DMS53 (cell line): ENCODE data around the gene KIAA1671.
"Not testable (repeated sequence)": the region's sequence is repeated elsewhere in the genome, so short reads cannot be mapped to it uniquely, and the experiment has no call there.

Source experiments
- DNase-seq: peaks from one replicate; lab custom pipeline; 2025; lab: John Stamatoyannopoulos, UW

The KIAA1671 gene

GRCh38 chr22:25200967-25201366, 248.5 kb downstream of the KIAA1671 start:
- DNase-seq = no peak

GRCh38 chr22:25201557-25202273, 249.2 kb downstream of the KIAA1671 start:
- DNase-seq = no peak

- DNase-seq = peak; percentile 53
Measured at GRCh38 chr22:25202290-25202921, 249.9 kb downstream of the KIAA1671 start.

- DNase-seq = no peak
Measured at GRCh38 chr22:25203082-25203481, 250.6 kb downstream of the KIAA1671 start.

GRCh38 chr22:25204547-25204946, 252.0 kb downstream of the KIAA1671 start:
- DNase-seq = not testable (repeated sequence)

- DNase-seq = no peak
Measured at GRCh38 chr22:25205847-25206246, 253.3 kb downstream of the KIAA1671 start.

GRCh38 chr22:25206998-25207397, 254.5 kb downstream of the KIAA1671 start:
- no peak for DNase-seq

GRCh38 chr22:25207553-25208157, 255.1 kb downstream of the KIAA1671 start:
- DNase-seq = no peak

- DNase-seq = no peak
Measured at GRCh38 chr22:25208328-25208727, 255.8 kb downstream of the KIAA1671 start.

GRCh38 chr22:25208743-25209505, 256.4 kb downstream of the KIAA1671 start:
- no peak for DNase-seq

- DNase-seq = no peak
Measured at GRCh38 chr22:25210793-25211192, 258.3 kb downstream of the KIAA1671 start.

- no peak for DNase-seq
Measured at GRCh38 chr22:25212337-25212736, 259.8 kb downstream of the KIAA1671 start.

GRCh38 chr22:25213221-25213620, 260.7 kb downstream of the KIAA1671 start:
- DNase-seq = no peak

- DNase-seq = no peak
Measured at GRCh38 chr22:25216230-25216629, 263.7 kb downstream of the KIAA1671 start.

GRCh38 chr22:25219211-25219689, 266.7 kb downstream of the KIAA1671 start, which contains the start of gene CRYBB2:
Gene CRYBB2 (plus strand): TSS chr22:25219639. CDS start chr22:25221430, 1,791 bp downstream.
- no peak for DNase-seq

- peak; percentile 4 for DNase-seq
Measured at GRCh38 chr22:25219948-25220442, 267.5 kb downstream of the KIAA1671 start.

GRCh38 chr22:25221790-25222189, 269.3 kb downstream of the KIAA1671 start:
- DNase-seq = no peak

- no peak for DNase-seq
Measured at GRCh38 chr22:25223269-25223850, 270.8 kb downstream of the KIAA1671 start.

GRCh38 chr22:25228822-25229221, 276.3 kb downstream of the KIAA1671 start:
- no peak for DNase-seq

GRCh38 chr22:25230760-25231159, 278.2 kb downstream of the KIAA1671 start:
- not testable (repeated sequence) for DNase-seq

- no peak for DNase-seq
Measured at GRCh38 chr22:25232301-25232700, 279.8 kb downstream of the KIAA1671 start.

GRCh38 chr22:25233706-25234105, 281.2 kb downstream of the KIAA1671 start:
- not testable (repeated sequence) for DNase-seq
